Activated CD8-positive, alpha-beta memory T cell treated with anti-CD3 and anti-CD28 coated beads for 1 hour (primary cell): ENCODE results near the gene ZNF133.
"Not testable (repeated sequence)": the region's sequence is repeated elsewhere in the genome, so short reads cannot be mapped to it uniquely, and the experiment has no call there.

Source experiments
- DNase-seq, 2 donors: peaks; one replicate each; pipeline ENCODE4 v3.0.0-alpha.2; 2020; ENCODE audit warnings: low read depth in 1 of 2; ENCODE audit errors: extremely low read depth in 1 of 2

The ZNF133 gene

DNA sequence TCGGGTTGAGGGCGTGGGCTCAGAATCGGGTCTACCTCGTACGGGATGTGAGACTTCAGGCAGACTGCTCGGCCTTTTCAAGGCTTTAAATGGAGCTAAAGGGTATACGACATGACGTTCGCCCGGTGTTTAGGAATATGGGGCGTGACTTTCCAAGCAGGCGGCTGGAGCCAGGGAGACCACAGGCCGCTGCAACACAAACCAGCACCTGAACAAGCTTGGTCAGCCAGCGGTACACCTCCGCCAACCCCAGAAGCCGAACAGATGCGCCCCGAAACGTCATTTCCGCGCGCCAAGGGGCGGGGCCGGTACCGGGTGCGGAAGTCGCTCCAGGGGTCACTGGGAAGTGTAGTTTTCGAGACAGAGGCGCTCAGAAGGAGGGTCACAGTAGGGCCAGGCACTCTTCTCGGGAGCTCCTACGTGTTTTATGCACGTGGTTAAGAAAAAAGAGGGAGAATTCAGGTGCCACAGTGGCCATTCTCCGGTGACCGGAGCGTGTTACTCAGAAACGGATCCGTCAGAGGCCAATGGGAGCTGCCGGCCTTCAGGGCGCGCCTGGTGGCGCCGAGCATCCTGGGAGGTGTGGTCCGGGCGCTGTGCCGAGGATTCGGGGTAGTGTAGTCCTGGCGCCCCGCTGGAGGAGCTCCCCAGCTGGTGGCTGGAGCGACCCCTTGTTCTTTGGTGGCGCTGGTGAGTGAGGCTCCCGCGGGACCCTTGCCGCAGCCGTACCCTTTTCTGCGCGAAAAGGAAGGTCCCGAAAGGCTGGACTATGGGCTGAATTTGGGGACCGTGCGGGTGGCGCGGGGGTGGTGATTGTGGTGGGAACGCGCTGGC is at the start of gene ZNF133:
TSS of gene ZNF133 (plus strand) at position 613 of the 834 bp plus-strand sequence. CDS start 17,160 bp downstream, outside the sequence.
- DNase-seq = peak; percentile 92 to 98

DNA sequence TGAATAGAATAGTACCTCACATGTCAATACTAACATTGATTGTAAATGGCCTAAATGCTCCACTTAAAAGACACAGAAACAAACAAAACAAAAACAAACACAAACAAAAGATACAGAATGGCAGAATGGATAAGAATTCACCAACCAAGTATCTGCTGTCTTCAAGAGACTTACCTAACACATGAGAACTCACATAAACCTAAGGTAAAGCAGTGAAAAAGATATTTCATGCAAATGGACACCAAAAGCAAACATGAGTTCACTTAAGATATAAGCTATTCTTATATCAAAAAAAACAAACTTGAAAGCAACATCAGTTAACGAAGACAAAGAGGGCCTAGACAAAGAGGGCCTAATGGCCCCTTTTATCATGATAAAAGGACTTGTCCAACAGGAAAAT is 47.3 kb upstream of the ZNF133 start:
- no peak for DNase-seq

GRCh38 chr20:18243802-18244201 is 44.5 kb upstream of the ZNF133 start:
- no peak for DNase-seq

DNA sequence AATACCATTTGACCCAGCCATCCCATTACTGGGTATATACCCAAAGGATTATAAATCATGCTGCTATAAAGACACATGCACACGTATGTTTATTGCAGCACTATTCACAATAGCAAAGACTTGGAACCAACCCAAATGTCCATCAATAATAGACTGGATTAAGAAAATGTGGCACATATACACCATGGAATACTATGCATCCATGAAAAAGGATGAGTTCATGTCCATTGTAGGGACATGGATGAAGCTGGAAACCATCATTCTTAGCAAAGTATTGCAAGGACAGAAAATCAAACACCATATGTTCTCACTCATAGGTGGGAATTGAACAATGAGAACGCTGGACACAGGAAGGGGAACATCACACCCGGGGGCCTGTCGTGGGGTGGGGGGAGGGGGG is 39.8 kb upstream of the ZNF133 start:
- DNase-seq = not testable (repeated sequence)

GRCh38 chr20:18250217-18250616 is 38.1 kb upstream of the ZNF133 start:
- DNase-seq = no peak

GRCh38 chr20:18252597-18253451 is 35.5 kb upstream of the ZNF133 start:
- DNase-seq = no peak

GRCh38 chr20:18254615-18255014 is 33.7 kb upstream of the ZNF133 start:
- DNase-seq = no peak

GRCh38 chr20:18255526-18255925 is 32.8 kb upstream of the ZNF133 start:
- no peak for DNase-seq

- DNase-seq = no peak
These were observed 31.8 kb upstream of the ZNF133 start for GRCh38 chr20:18256440-18257090.

GRCh38 chr20:18258126-18258860 is 30.0 kb upstream of the ZNF133 start:
- no peak for DNase-seq

DNA sequence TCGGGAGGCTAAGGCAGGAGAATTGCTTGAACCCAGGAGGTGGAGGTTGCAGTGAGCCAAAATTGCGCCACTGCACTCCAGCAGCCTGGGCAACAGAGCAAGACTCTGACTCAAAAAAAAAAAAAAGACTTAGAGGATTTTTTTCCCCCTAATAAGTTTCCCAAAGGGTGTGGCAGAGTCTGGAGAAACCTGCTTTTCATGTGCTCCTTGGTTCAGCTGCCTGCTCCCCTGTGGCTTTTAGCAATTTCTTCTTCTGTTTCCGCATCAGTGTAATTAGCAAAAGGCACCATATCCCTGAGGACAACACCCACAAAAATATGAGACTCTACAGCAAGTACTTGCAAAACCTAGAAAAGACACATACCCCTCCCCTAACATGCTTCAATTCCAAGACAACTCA is 28.6 kb upstream of the ZNF133 start:
- DNase-seq = no peak

DNA sequence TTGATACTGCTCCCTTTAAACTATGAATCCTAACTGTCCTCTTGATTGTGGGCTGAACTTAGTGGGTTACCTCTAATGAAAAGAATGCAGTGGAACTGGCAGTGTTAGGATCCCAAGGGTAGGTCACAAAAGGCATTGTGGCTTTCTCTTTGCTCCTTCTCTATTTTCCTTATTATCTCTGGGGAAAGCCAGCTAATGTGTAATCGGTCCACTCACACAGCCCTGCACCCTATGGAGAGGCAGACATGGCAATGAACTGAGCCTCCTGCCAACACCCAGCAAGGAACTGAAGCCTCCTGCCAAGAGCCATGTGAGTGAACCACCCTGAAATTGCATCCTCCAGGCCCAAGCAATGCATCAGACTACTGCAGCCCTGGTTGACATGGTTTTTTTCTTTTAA is 24.6 kb upstream of the ZNF133 start:
- no peak for DNase-seq

DNA sequence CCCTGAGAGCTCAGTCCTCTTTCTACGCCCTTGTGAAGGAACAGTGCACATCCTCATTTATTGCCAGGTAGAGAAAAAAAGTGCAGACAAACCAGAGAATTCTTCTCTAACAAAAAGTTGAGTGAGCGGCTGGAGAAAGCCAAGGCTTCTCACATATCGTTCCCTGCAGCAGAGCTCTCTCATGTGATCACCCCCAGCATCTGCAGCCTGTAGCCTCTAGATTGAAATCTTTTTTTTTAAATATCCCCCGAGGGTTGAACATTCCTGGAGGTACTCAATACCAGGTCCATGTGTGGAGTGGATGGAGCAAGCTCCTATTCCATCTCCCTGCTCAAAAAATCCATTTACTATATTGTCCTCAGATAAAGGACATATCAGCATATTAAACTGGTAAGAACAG is 22.9 kb upstream of the ZNF133 start:
- no peak for DNase-seq

- DNase-seq = no peak
These were observed 22.0 kb upstream of the ZNF133 start for GRCh38 chr20:18266282-18266681.

DNA sequence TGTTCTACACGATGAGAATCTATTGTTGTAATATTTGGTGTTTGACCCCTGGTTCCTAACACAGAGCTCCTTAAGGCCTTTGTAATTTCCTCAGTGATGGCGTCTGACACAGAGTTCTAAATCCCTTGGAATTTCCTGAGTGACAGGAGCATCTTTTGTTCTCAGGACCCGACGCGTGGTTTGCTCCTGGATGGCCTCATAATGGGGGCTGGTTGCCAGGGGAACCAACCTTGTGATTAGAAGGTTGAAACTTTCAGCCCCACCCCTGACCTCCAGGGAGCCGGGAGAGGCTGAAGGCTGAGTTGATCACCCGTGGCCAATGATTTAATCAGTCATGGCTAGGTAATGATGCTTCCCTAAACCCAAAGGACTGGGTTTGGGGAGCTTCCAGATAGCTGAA is 20.5 kb upstream of the ZNF133 start:
- no peak for DNase-seq

DNA sequence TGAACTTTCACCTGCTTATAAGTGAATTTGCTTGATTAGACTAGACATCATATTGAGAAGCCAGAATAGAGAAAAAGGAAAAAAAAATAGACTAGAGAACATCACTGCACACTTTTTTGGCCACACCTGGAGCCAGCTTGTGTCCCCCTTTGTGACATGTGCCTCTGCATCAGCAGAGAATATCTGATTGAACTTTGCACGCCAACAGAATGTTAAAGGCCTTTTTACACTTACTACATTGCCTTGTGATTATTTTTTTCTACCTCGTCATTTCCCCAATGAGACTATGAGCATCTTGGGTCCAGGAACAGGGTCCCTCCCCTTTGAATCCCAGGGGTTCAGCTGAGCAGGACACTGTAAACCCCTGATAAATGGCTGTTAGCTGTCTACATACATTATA is 17.2 kb upstream of the ZNF133 start:
- DNase-seq = no peak

- no peak for DNase-seq
These were observed 15.9 kb upstream of the ZNF133 start for GRCh38 chr20:18272451-18272850.

DNA sequence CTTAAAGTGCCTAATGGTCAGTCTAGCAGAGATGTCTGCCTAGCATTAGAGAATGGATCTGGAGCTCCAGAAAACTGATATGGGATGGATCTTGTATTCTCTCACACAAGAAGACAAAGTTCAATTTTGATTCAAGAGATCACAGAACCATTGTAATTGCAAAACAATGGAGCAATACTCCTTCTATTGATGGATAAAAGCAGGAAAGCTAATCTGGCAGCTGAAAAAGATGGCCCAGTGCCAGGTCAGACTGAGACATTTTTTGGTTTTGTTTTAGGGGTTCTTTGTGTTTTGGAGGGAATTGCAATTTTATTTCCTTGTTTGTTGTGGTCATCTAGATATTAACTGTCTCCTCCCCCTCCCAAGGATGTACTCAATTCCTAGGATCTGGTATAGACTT is 14.6 kb upstream of the ZNF133 start:
- DNase-seq = no peak

- DNase-seq = not testable (repeated sequence)
These were observed 12.4 kb upstream of the ZNF133 start for GRCh38 chr20:18275960-18276359.

DNA sequence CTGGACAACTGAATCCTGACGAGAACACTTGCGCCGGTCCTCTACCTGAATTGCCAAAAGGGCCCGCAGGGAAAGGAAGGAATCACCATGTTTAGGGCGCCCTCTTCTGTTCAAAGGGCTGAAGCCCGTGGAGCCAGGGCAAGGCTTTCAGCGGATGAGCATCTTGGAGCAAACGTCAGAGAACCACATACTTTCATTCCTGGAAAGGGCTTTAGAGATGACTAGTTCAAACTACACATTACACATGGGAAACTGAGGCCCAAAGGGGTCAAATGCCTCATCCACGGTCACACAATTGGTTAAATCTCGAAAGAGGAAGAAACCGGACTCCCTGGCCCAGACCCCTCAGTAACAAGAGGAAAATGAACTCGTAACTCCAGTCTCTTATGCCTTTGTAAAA is 11.5 kb upstream of the ZNF133 start:
- DNase-seq = peak in 1 of 2 donors; percentile 18

DNA sequence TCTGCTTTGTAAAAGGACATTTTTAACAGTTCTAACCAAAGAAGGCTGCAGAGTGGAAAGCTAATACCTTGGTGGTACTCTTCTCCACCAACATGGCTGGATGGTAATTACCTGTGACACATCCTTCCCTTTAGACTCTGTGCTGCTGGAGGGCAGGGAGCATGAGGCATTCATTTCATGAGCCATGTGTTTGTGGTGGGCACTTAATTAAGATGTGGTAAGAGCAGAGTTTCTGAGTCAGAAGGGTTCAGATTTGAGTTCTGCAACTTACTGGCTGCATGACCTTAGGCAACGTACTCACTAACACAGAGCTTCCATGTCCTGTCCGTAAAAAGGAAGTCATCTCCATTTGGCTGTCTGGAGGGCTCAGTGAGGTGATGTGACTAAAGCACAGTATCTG is 9.1 kb upstream of the ZNF133 start:
- DNase-seq = no peak
